RPMI8226 (cell line): ENCODE results near the gene LIFR.
"Not testable (repeated sequence)": the region's sequence is repeated elsewhere in the genome, so short reads cannot be mapped to it uniquely, and the experiment has no call there.

ENCODE experiments used
- DNase-seq: peaks from one replicate; pipeline ENCODE4 v3.0.0-alpha.2; 2015

LIFR gene

DNA sequence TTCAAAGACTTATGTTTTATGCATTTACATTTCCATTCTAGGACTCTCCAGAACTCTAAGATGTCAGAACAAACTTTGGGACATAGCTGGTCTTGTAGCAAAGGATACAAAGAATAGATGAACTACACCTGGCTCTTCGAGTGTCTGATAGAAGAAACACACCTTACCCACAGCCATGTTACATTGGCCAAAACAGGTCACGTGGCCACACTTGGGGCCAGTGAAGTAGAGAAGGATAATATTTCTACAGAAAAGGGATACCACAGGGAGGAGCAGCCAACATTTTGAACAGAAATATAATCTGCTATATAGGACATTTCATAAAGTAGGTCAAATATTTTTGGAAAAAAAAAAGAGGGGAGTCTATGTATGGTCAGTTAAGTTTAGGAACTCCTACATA lies 22.7 kb upstream of the LIFR start:
- DNase-seq, result no peak

DNA sequence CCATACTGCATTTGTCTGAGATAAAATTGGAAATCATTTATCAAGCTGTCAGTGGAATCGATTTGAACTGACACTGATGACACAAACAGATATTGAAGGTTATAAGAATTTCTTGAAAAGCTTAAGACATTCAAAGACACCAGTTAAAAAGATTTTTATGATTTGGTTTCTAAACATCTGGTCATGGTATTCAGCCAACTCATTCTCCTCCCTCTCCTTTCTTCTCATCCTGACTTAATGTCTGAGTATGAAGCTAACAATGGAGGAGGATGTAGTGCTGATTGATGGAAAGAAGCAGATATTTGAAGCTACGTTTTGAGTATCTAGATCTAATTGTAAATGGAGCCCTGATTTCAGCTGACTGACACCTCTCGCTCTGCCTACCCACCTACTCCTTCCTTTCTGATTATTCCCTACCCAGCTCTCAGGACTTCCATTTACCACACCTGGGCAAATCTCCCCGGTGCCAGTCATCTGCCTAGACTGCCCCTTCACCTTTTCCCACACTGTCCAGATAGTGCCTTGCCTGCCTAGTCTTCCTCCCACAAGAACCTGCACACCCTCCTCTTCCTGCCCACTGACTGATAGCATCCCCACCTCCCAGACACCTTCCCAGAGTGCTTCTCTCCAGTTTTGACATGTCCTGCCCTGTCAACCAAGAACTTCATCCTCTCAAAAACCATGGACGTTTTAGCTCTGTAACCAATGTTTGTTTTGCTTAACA lies 20.7 kb upstream of the LIFR start:
- DNase-seq, result no peak

DNA sequence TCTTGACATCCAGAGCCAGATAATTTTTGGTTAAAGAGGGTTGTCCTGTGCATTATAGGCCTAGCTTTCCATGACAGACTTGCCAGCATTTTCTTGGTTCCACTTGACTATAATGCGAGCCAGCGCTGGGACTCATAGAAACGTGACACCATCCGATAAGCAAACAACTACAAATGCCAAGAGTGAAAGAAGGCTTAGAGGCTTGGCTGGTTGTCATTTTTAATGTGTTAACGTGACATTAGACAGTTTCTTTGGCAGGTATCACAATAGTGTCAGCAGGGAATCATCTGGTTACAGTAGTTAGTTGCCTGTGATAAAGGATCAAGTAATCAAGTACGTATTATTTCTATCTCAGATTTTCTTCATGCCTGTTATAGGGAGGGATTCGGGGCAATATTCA lies 20.0 kb upstream of the LIFR start:
- DNase-seq, result no peak

DNA sequence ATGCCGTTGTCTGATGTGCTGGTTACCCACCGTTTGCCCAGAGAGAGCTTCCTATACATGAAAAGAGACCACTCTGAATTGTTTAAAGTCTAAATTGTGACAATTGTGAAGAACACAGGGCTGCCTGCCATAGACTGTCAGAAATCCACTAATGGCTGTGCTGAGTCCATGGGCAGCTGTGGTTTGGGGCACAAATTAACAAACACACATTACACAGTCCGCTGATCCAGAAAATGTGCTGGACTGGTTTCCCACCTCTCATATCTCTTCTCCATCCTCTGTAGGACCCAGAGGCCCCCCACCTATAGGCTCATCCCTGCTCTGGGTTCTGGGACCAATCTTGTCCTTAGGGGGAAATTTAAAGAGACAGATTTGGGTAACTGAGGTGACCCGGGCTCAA lies 19.0 kb upstream of the LIFR start:
- no peak for DNase-seq

DNA sequence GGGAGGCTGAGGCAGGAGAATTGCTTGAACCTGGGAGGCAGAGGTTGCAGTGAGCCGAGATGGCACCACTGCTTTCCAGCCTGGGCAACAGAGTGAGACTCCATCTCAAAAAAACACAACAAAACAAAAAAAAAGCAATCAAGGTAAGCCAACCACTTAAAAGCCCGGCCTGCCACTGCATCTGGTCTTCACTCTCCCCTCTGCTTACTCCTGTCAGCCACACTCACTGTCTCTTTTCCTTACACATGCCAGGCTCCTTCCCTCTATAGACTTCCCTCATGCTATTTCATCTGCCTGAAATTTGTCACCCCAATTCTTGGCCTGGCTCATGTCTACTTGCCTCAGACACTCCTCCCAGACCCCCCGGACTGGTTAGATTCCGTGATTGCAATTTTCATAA lies 17.6 kb upstream of the LIFR start:
- no peak for DNase-seq

DNA sequence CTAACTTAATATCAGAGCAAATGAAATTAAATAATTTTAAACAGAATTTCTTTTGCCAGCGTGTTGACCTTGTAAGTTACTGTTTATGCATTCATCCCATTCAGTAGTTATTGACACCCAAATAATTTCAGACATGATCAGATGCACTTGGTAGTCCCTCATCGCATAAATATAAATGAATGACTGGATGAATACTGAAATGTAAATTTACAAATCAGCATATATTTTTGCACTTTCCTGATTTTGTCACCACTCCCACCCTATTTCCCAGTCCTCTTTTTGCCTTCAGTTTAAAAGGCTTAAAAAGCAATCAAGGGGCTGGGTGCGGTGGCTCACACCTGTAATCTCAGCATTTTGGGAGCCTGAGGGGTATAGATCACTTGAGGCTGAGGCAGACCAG lies 17.1 kb upstream of the LIFR start:
- no peak for DNase-seq

DNA sequence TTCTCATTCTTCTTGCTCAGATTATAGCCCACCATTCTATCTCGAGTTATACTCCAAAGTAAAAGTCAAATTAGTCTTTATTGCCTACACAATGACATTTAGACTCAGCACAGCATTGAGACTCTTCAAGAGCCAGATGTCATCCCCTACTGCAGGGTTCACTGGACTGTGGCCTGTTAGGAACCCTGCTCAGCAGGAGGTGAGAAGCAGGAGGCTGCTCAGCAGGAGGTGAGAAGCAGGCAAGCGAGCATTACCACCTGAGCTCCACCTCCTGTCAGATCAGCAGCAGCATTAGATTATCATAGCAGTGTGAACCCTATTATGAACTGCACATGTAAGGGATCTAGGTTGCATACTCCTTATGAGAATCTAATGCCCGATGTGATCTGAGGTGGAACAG lies 12.7 kb upstream of the LIFR start:
- no peak for DNase-seq

DNA sequence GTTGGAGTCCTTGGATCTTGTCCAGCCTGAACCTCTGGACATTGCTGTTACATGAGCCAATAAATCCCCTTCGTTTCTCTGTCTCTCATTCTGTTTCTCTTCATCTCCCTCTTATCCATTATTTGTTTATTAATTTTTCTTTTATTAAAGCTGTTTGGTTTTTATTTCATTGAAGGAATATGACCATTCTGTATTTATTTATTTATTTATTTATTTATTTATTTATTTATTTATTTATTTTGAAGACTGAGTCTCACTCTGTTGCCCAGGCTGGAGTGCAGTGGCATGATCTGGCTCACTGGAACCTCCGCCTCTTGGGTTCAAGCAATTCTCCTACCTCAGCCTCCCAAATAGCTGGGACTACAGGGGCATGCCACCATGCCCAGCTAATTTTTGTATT lies 10.9 kb upstream of the LIFR start:
- DNase-seq, result not testable (repeated sequence)

DNA sequence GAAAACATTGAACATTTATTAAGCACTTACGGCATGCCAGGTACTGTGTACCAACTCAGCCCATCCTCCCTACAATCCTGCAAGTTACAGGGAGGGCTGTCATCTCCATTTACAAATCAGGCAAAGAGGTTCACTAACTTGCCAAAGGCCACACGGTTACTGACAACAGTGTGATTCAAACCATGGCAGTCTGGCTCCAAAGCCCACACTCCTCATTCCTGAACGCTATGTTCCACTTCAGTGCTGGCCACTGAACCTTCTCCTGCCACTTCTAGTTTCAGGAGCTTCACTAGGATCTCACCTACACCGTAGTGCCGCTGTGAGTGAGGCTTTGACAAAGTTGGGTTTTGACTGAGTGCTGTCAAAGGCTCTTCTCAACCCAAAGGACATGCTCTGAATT lies 7.2 kb upstream of the LIFR start:
- no peak for DNase-seq

DNA sequence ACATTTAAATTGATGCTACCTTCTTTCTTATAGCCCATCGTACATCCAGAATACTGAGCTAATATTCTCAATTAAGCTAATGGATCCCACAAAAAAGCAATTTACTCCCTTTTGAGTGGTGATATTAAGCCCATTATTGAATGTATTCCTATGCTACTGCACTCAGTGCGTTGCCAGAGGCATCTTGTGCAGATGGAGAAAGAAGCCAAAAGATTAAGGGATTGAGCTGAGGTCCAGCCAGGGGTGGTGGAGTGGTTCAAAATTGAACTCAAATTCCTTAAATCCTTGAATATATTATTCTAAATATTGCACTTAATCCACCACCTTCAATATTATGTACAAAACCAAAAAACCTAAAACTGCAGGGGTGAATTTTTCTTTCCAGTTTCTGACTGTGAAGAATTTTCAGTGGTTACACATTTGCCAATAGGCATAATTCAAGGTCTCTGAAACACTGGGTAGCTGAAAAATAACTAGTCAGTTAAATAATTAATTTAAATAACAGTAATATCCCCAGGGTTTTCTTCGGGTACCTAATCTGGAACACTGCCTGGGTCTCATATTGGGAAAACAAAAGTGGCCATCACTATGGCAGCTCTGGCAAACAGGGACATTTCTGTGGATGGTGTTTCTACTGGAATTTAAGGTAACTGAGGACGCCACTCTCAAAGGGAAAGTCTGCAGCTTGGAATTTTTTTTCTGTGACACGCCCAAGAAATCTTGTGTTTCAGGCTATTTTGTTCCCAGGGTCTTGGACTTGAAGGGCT lies 6.2 kb upstream of the LIFR start:
- no peak for DNase-seq

DNA sequence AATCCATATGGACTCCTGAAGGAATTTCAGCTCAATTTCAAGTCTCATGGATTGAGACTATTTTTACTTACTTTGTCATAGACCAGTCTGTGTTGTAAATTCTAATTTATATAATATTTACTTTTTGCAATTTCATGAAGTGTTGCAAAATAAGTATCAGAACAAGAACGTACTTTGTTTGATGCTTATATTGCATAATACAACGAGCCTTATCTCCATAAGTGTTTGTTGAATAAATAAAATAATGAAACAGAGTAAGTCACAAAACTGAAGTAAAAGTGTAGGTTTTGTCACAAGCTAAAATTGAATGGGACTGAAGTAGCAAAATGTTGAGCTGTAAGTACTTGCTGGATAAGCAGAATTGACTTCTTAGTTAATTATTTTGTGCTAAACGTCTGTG lies 3.0 kb upstream of the LIFR start:
- DNase-seq, result no peak

DNA sequence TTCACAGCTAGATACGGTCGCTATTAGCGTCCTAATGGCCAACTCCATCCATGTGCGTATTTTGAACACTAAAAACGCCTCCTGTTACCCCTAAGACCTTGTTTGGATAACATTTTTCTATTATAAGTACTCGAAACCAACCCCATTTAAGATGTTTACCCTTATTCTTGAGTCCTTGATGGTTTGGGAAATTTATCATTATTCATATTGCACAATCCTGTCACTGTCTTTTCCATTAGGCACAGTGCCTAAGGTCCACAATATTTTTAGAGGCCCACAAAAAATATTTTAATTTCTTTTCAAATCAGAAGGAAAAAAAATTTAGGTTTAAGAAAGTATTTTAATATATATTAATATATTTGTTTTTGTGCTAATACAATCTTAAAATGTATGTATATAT lies 1.3 kb upstream of the LIFR start:
- DNase-seq, result no peak

DNA sequence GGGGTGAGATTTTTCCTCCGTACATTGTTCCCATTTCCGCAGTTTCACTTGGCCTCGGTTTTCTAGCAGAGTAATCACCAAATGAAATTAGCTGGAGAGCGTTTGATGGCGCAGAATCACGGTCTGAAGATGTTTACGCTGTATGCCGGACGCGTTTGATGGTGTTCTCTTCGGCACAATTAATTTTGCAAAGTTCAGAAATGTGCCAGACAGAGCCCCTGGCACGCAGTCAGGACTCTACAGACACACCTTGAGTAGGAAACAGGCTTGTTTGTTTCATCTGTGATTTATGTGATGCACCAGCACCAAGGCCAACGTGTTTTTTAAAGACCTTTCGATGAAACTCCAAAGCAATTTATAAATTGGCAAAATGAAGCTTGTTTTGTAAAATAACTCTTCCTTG lies 863 bp upstream of the LIFR start:
- no peak for DNase-seq

DNA sequence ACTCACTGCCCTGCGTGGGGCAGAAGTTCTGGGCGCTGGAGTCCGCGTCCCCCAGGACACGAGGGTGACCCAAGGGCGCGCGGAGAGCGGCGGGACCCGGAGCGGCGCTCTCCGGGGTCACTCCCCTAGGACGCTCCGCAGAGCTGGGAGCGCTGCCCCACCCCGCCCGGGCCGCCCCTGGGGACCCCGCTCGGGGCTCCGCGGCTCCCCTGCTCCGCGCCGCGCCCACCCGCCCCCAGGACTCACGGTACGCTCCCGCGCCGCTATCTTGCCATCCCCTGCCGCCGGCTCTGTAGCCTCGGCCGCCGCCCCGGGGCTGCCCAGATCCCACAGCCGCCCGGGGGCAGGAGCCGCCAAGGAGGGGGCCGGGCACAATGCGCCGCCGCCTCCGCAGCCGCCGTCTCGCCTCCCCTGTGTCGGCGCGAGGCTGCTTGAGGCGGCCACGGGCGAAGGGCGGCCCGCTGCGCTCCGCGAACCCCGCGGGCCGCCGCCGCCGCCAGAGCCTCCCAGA lies 303 bp downstream of the LIFR start:
- no peak for DNase-seq

DNA sequence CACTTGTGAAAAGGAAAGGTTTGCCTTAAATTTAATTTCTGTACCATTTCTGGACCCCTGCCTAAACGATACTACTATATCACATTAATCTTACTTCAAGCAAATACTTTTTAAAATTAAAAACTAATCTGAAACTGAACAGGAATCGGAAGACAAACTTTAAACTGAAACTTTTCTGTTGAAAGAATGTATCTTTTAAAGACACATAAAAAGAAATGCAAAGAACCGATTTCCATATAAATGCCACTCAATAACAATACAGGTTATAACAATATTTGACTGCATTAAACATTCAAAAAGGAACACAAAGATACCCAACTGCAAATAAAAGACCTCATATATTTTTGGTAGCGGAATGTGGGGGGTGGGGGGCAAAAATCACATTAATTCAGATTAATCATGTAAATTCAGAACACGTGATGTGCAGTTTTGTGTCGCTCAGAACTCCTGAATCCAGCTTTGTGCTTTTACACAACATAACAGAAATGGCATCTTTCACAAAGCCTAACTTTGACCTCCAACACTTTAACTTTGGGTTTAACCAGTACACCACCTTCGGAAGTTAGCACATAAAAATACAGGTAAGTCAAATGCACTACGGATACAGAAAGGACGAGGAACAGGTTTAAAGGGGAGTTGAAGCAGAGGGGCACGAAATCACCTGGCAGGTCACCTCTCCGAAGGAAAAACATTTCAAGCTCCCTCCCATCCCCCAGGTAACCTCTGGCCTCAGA lies 925 bp downstream of the LIFR start:
- DNase-seq, result no peak

DNA sequence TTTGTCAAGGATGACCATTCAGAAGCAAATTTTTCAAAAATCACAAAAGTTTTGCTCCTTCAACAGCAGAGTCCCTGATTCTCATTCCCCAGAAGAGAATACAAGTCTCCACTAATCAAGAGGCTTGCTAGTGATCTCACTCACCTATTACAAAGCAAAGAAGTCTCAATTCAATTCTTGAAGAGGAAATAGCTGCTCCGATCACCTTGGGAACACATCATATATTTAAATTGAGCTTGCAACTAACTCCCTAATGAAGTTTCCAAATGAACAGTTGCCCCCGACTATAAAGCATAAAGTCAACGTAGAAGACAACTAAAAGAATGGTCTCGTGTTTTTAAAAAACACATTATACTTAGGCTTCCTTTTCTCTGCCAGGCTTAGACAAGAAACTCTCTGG lies 1.6 kb downstream of the LIFR start:
- DNase-seq, result no peak

DNA sequence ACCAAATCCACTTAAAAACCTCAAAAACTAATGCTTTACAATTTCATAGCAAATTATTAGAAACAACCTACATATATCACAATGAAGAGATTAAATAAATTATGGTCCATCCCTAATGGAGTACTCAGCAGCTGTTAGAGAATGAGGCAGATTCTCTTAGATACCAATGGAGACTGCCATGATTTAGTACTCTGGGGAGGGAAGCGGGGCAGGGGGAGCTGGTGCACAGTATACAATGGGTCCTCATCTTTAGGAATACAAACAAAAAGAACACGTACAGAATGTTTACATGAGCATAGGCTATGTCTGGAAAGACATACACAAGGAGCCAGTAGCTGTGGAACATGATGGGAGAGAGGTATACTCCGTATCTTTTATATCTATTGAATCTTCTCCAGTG lies 2.0 kb downstream of the LIFR start:
- no peak for DNase-seq

DNA sequence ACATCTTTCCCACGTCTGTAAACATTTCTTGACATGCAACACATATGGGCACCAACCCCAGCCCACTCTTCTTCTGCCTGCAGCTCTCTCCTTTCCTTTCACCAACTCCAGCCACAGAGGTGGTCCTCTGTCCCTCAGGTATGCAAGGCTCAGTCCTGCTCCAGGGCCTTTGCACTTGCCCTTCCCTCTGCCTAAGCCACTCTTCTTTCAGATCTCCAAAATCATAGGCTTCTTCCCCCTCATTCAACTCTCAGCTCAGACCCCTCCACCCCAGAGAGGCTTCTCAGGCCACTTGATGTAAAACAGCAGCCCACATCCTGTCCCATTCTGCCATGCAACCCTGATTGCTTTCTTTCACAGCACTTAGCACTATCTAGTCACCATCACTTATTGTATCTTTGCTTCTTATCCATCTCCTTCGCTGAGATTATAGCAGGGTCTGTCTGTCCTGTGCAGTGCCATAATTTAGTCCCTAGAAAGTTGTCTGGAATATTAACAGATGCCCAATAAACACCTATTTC lies 3.4 kb downstream of the LIFR start:
- DNase-seq, result no peak

DNA sequence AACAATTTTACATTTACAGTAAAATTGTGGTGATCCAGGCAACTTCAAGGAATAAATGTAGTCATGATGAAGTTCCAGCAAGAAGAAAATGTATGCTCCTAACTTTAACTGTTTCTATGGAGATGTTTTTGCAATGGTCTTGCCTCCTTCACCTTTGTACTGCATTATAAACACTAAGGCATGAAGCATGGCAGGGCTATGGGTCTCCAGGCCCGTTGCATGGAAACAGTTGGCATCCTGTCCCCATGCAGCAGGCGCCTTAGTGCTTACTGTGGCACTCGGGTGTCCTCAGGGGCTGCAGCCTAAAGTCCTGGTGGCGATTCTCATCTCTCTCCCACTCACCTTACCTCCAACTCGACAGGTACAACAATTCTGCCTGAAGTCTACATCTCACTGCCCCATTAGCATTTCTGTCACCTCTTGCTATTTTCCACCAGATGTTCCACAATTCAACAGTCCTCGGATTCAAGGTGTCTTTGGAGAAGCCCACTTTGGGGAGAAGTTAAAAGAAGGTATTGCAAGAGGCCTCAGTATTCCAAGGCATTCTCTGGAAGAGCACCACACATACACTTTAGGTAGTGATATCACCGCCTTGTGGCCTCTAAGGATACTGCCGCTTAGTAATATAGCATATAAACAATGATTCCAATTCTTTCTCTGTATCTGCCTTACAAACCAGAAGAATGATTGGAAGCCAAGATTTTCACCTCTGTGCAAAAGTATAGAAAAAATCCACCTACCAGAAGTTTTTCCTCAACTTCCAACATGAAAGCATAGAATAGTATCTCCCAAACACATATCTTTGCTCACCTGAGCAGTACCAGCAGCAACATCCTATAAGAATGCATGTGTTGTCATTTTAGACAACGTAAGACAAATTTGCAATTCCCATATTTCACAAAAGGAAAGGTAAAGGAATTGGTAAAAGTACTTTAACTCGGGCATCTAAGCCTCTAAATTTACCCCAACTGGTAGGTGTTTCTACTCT lies 5.1 kb downstream of the LIFR start:
- no peak for DNase-seq

DNA sequence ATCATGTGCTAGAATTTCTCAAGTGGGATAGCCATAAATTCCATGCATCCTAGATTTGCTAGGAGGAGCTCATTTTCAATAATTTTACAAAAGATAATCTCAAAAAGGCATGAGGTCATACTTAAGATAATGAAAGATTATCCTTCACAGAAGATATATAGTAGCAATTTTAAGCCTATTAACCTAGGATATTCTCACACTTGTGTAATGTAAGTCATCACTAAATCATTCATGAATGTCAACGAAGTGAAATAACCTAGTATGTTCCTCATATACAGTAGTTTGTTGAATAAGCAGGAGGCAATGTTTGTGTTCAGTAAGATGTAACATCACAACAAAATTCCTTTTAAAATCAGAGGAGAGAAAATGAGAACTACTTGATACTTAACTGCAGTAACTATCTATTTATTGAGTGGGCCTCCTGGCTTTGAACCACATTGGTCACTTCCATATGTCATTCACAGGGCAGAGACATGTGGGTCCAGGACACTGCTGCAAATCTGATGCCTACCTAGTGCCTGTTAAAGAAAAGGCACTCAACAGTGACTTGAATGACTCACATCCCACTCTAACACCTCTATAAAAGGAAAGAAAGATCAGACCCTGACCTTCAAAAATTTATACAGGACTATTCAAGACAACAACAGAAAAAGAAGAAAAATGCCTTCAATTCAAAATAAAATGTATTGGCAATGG lies 8.2 kb downstream of the LIFR start:
- DNase-seq, result no peak

DNA sequence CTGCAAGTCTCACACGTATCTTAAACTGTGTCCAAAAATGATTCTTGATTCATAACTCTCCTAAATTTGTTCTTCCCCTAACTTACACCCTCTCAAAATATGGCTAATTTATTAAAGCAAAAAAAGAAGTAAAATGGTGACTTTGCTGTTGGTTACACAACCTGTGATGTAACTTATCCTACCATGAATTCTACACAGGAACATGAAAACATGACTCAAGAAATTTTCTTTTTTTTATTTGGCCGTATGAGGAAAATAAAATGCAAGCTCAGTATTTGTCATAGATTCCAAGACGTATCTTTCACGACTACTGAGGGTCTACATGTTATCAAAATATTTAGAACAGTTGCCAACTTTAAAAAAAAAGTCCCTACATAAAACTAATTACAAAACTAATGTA lies 9.2 kb downstream of the LIFR start:
- no peak for DNase-seq

DNA sequence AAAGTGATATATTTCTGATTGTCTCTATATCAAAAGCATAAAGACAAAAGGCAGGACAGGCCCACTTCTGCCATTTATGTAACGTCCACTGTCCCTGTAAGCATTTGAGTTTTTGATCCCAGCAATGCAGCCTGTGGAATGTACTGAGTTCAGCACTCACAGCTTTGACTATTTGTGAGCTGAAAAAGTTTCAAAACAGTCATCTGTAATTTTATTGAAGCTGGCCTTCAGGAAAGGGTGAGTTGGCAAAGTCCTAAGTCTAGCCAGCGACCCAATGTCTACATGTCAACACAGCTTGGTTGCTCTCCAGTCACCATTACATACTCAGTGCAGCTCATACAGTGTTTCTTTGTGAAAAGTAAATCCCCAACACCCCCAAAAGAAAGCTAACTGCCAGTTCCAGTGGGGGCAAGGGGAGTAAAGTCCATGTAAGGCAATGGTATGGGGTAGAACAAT lies 9.7 kb downstream of the LIFR start:
- DNase-seq, result no peak
